Astrocyte of the spinal cord (primary cell): ENCODE data around the gene SERPINI2.

Experiments used
- DNase-seq: peaks from one replicate; pipeline ENCODE4 v3.0.0; 2011; ENCODE audit warnings: low read depth, low spot score
- H3K4me3 ChIP-seq: 2 replicates; pipeline ENCODE4 v1.5.1; 2011; ENCODE audit warnings: low read depth, mild to moderate bottlenecking, low read length, moderate library complexity
- in situ Hi-C: cut with HindIII; loops from 2 replicates; pipeline ENCODE4 v1.10.0; 2017; ENCODE audit warnings: low sequenced_read_pairs
- TF ChIP-seq, protein P1 (sequence below): IDR thresholded peaks from 2 replicates; pipeline ENCODE4 v1.5.1; 2012; ENCODE audit warnings: low read depth, mild to moderate bottlenecking, low read length, inconsistent platforms

The SERPINI2 gene

DNA sequence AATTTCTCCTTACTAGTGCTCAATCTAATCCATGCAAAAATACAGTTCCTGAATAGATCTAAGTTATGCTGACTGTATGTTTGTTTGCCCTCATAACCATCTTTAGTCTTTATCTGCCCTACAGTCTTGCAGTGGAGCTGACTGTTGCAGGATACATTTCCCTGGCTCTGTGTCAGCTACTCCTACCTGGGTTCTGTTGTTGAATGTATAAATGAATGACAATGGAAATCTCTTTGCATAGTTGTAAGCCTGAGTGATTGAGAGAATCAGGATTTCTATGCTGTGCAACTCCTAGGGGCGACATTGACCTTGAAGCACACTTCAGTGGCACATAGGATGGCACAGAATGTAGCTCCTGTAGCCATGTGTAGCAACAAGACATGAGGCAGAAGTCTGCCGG lies 77.8 kb downstream of the SERPINI2 start:
- TF ChIP-seq, protein P1, sequence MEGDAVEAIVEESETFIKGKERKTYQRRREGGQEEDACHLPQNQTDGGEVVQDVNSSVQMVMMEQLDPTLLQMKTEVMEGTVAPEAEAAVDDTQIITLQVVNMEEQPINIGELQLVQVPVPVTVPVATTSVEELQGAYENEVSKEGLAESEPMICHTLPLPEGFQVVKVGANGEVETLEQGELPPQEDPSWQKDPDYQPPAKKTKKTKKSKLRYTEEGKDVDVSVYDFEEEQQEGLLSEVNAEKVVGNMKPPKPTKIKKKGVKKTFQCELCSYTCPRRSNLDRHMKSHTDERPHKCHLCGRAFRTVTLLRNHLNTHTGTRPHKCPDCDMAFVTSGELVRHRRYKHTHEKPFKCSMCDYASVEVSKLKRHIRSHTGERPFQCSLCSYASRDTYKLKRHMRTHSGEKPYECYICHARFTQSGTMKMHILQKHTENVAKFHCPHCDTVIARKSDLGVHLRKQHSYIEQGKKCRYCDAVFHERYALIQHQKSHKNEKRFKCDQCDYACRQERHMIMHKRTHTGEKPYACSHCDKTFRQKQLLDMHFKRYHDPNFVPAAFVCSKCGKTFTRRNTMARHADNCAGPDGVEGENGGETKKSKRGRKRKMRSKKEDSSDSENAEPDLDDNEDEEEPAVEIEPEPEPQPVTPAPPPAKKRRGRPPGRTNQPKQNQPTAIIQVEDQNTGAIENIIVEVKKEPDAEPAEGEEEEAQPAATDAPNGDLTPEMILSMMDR: no peak
- in situ Hi-C loops: no loop called here
- H3K4me3 ChIP-seq: no peak overlapping the region
- no peak for DNase-seq

GRCh38 chr3:167394003-167394402 lies 79.8 kb downstream of the SERPINI2 start:
- in situ Hi-C loops: no loop called here
- TF ChIP-seq, protein P1: peak; percentile 2
- H3K4me3 ChIP-seq: no peak overlapping the region
- no peak for DNase-seq
